ENCODE results near the gene MYO18A. TPM values are rescaled to one million over a fixed set of nuclear protein-coding genes. Genes with fewer than 3 reads are reported as not detected.

MYO18A gene
- total and polyA plus RNA-seq, 2 of the 4 experiments (the other 2 are of a cell fraction) = 22.4 to 39.1 TPM

- Histone ChIP-seq H2BK15ac (ENCODE audit: low read depth, low read length) (no peak overlapping the region), H3K79me1 (ENCODE audit: low read depth in 1 of 2, low read length in 2 of 2) (no peaks in the 10 kb centered on the region), H3K4me1 (ENCODE audit: control insufficient read depth, insufficient read depth, low read length) (no peaks in the 10 kb centered on the region), H2BK5ac (ENCODE audit: low read depth, low read length, poor library complexity, severe bottlenecking) (no peak overlapping the region), H2AK9ac (replicated peaks; ENCODE audit: low read depth, low read length, poor library complexity) (no peak overlapping the region), H4K91ac (ENCODE audit: insufficient read depth, low read depth, low read length) (no peak overlapping the region), H3K14ac (replicated peaks; ENCODE audit: low read depth, low read length) (no peak overlapping the region), H3K36me3 (ENCODE audit: control insufficient read depth, insufficient read depth, low read length) (peaks cover 78% of the 10 kb centered on the region), H3K27ac (ENCODE audit: insufficient read depth, low read length) (no peak overlapping the region), H3K56ac (ENCODE audit: extremely low read depth, insufficient read depth, low read length) (no peak overlapping the region), H3K9ac (ENCODE audit: low read depth, low read length) (no peak overlapping the region), H4K8ac (ENCODE audit: low read depth in 2 of 2, low read length in 2 of 2) (no peak overlapping the region), H3K4me3 (ENCODE audit: insufficient read depth, low read depth, low read length) (no peak overlapping the region), H4K20me1 (ENCODE audit: insufficient read depth, low read length) (no peaks in the 10 kb centered on the region; the same call in 1 of the 2 replicates), H3K27me3 (ENCODE audit: control insufficient read depth, insufficient read depth, low read length) (no peaks in the 10 kb centered on the region), H4K5ac (ENCODE audit: low read depth, low read length) (no peak overlapping the region), H2BK120ac (ENCODE audit: low read depth, low read length) (no peak overlapping the region), H2BK20ac (ENCODE audit: low read depth, low read length) (no peak overlapping the region), H3K9me3 (ENCODE audit: control insufficient read depth, insufficient read depth, low read length) (no peaks in the 10 kb centered on the region), H3K4me2 (ENCODE audit: low read depth, low read length) (no peak overlapping the region), H3K18ac (ENCODE audit: low read depth, low read length) (no peak overlapping the region), H3K4ac (ENCODE audit: low read depth, low read length) (no peak overlapping the region), H2AFZ (replicated peaks; ENCODE audit: low read length, poor library complexity) (no peak overlapping the region), H2AK5ac (ENCODE audit: low read depth, low read length) (no peak overlapping the region), H3K9me1 (ENCODE audit: insufficient read depth, low read length) (no peaks in the 10 kb centered on the region), H3K23ac (ENCODE audit: low read depth, low read length) (no peak overlapping the region)
- no peak for TF ChIP-seq POLR2A (IDR thresholded peaks at IDR 0.05; ENCODE audit: low read depth, low read length)
- no peak for TF ChIP-seq RFX5 (IDR thresholded peaks at IDR 0.05; ENCODE audit: low read depth, low read length)
- no peak for TF ChIP-seq MAZ (IDR thresholded peaks at IDR 0.05; ENCODE audit: borderline replicate concordance, low read depth, low read length)
- TF ChIP-seq ELK1 (IDR thresholded peaks at IDR 0.05; ENCODE audit: borderline replicate concordance, low read depth, low read length) = no peak
- TF ChIP-seq, protein P1, sequence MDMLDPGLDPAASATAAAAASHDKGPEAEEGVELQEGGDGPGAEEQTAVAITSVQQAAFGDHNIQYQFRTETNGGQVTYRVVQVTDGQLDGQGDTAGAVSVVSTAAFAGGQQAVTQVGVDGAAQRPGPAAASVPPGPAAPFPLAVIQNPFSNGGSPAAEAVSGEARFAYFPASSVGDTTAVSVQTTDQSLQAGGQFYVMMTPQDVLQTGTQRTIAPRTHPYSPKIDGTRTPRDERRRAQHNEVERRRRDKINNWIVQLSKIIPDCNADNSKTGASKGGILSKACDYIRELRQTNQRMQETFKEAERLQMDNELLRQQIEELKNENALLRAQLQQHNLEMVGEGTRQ (IDR thresholded peaks at IDR 0.05; ENCODE audit: low read depth, low read length) = no peak
- TF ChIP-seq MAFK (IDR thresholded peaks at IDR 0.05; ENCODE audit: low read depth, low read length) = no peak
- no peak for TF ChIP-seq MXI1 (IDR thresholded peaks at IDR 0.05; ENCODE audit: borderline replicate concordance, low read depth, low read length)
- no peak for TF ChIP-seq CEBPB (IDR thresholded peaks at IDR 0.05; ENCODE audit: low read depth, low read length)
- no peak for TF ChIP-seq CHD1 (IDR thresholded peaks at IDR 0.05; ENCODE audit: low read depth, low read length)
- TF ChIP-seq SMC3 (IDR thresholded peaks at IDR 0.05; ENCODE audit: low read depth, low read length) = no peak
- TF ChIP-seq FOS (IDR thresholded peaks at IDR 0.05; ENCODE audit: low read depth, low read length) = no peak
- TF ChIP-seq, protein P2, sequence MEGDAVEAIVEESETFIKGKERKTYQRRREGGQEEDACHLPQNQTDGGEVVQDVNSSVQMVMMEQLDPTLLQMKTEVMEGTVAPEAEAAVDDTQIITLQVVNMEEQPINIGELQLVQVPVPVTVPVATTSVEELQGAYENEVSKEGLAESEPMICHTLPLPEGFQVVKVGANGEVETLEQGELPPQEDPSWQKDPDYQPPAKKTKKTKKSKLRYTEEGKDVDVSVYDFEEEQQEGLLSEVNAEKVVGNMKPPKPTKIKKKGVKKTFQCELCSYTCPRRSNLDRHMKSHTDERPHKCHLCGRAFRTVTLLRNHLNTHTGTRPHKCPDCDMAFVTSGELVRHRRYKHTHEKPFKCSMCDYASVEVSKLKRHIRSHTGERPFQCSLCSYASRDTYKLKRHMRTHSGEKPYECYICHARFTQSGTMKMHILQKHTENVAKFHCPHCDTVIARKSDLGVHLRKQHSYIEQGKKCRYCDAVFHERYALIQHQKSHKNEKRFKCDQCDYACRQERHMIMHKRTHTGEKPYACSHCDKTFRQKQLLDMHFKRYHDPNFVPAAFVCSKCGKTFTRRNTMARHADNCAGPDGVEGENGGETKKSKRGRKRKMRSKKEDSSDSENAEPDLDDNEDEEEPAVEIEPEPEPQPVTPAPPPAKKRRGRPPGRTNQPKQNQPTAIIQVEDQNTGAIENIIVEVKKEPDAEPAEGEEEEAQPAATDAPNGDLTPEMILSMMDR (conservative IDR thresholded peaks at IDR 0.05; ENCODE audit: low read depth, low read length) = no peak
- no peak for TF ChIP-seq RCOR1 (IDR thresholded peaks at IDR 0.05; ENCODE audit: insufficient replicate concordance, low read length)
- TF ChIP-seq RAD21 (IDR thresholded peaks at IDR 0.05; ENCODE audit: low read length) = no peak
- TF ChIP-seq BHLHE40 (IDR thresholded peaks at IDR 0.05; ENCODE audit: low read depth, low read length) = no peak
- in situ Hi-C loops (cut with MboI; ENCODE audit: low sequenced_read_pairs) (no loop called here), intact Hi-C loops (cut with micrococcal nuclease) (no loop called here), dilution Hi-C loops (cut with HindIII; ENCODE audit: low sequenced_read_pairs, unreplicated experiment) (no loop called here)
- no peak for ATAC-seq (ENCODE audit: low read depth)
- ChIA-PET POLR2A (ENCODE audit: unreplicated experiment) (no interaction called here), CTCF (interaction anchor here (1.1 kb wide), 1 partner anchor 10 kb away, joined by 3 read pairs; no protein-coding TSS in a partner anchor)
- 73% methylated on average over 10 of the region's 13 CpGs; no CpG with 5 or more reads in 1 of the 2 experiments for WGBS, 2 experiments (ENCODE audit: extremely low coverage in 2 of 2, insufficient read length in 1 of 2)
- no peak for DNase-seq
- BruUV-seq (replicated peaks) = no TSS peak
These were observed 88.5 kb downstream of the MYO18A start for GRCh38 chr17:29091606-29092289.

Data from IMR-90 (cell line).